Loucy (cell line): ENCODE results near the gene SSNA1.

Experiments used
- H2AFZ ChIP-seq: fragments of 200-600 bp; sonication (generic); 2 replicates; pipeline ENCODE4 v1.6.0; 2016; ENCODE audit warnings: antibody characterized with exemption, mild to moderate bottlenecking, low read length, moderate library complexity
- H3F3A ChIP-seq: fragments of 200-600 bp; 2 replicates; pipeline ENCODE4 v1.6.0; 2016; ENCODE audit warnings: antibody characterized with exemption, low read depth, mild to moderate bottlenecking
- H3K27me3 ChIP-seq: fragments of 200-600 bp; sonication (generic); 2 replicates; pipeline ENCODE4 v1.6.1; 2014; ENCODE audit warnings: low read length, mild to moderate bottlenecking; ENCODE audit not compliant: insufficient read depth, poor library complexity, severe bottlenecking
- H3K36me3 ChIP-seq: fragments of 200-600 bp; sonication (generic); 2 replicates; pipeline ENCODE4 v1.6.1; 2016; ENCODE audit warnings: low read length; ENCODE audit not compliant: insufficient read depth
- H3K4me1 ChIP-seq: fragments of 200-600 bp; sonication (generic); 2 replicates; pipeline ENCODE4 v1.5.1; 2014; ENCODE audit warnings: low read length, mild to moderate bottlenecking; ENCODE audit not compliant: insufficient read depth, poor library complexity, severe bottlenecking
- H3K4me2 ChIP-seq: fragments of 200-600 bp; sonication (generic); 2 replicates; pipeline ENCODE4 v1.6.0; 2014; ENCODE audit warnings: antibody characterized with exemption, low read length, low read depth, mild to moderate bottlenecking; ENCODE audit not compliant: poor library complexity, severe bottlenecking
- H3K4me3 ChIP-seq: fragments of 200-600 bp; sonication (generic); 2 replicates; pipeline ENCODE4 v1.5.1; 2014; ENCODE audit warnings: low read length, mild to moderate bottlenecking, mixed read lengths; ENCODE audit not compliant: poor library complexity, severe bottlenecking
- H3K79me2 ChIP-seq: fragments of 200-600 bp; sonication (generic); 2 replicates; pipeline ENCODE4 v1.6.1; 2014; ENCODE audit warnings: low read length; ENCODE audit not compliant: insufficient read depth
- H3K9ac ChIP-seq: fragments of 200-600 bp; sonication (generic); 2 replicates; pipeline ENCODE4 v1.6.0; 2014; ENCODE audit warnings: mild to moderate bottlenecking, low read depth, low read length, moderate library complexity; ENCODE audit not compliant: poor library complexity, severe bottlenecking
- H3K9me2 ChIP-seq: fragments of 200-600 bp; sonication (generic); replicated peaks from 2 replicates; pipeline ENCODE4 v1.6.1; 2016; ENCODE audit warnings: low read depth, low read length, mixed read lengths
- H3K9me3 ChIP-seq: fragments of 200-600 bp; sonication (generic); 2 replicates; pipeline ENCODE4 v1.6.1; 2014; ENCODE audit warnings: mild to moderate bottlenecking, antibody characterized with exemption, low read length, low read depth; ENCODE audit not compliant: insufficient read depth
- H4K20me1 ChIP-seq: fragments of 200-600 bp; sonication (generic); 2 replicates; pipeline ENCODE4 v1.6.0; 2014; ENCODE audit warnings: antibody characterized with exemption, low read length, mild to moderate bottlenecking; ENCODE audit not compliant: insufficient read depth, poor library complexity, severe bottlenecking
- EZH2phosphoT487 ChIP-seq: fragments of 200-600 bp; IDR thresholded peaks from 2 replicates; pipeline ENCODE4 v1.6.1; 2018; ENCODE audit warnings: antibody characterized with exemption, mild to moderate bottlenecking, moderate library complexity, borderline replicate concordance
- TF ChIP-seq, protein P1 (sequence below): fragments of 200-600 bp; sonication (generic); conservative IDR thresholded peaks from 2 replicates; pipeline ENCODE4 v1.5.1; 2014; ENCODE audit warnings: mild to moderate bottlenecking, antibody characterized with exemption, low read length

Gene SSNA1

DNA sequence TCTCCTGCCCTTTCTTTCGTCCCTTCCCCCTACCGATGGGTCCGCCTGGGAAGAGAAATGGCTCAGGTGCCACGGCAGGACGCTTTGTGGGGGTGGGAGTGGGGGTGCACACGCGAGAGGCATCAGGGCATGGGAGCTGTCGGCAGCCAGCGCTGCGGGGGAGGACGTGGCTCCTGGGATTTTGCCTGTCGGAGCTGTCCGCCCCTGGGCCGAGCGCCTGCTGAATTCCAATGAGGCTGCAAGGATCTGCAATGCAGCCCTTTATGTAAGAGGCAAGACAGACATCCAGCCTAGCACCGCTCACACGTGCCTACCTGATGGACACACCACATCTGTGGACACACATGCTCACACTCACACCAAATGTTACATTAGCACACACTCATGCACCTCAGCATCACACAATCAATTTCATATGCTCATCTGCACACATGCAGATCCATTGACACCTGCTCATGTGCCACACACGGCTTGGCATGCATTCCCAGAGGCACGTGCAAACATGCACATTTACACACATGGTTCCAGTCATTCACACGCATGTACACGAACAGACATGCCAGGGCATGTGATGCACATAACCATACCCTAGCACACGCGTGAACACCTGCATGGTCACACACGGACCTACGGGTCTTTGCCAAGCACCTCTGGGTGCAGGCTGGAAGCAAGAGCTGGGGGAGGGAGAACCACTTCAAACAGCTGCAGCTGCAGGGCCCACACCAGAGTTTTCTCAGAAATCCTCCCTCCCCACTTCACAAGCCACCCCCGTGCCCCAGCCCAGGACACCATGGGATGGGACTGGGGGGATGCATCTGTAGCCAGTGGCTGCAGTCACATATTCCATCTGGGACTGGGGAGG is 48.1 kb upstream of the SSNA1 start:
- Histone ChIP-seq H4K20me1 (no peaks in the 10 kb centered on the region), H3K4me1 (no peaks in the 10 kb centered on the region), H3K4me2 (no peak overlapping the region), H3K4me3 (no peak overlapping the region), H3F3A (no peaks in the 10 kb centered on the region), H3K9me2 (no peaks in the 10 kb centered on the region), H3K9ac (no peak overlapping the region), H3K79me2 (no peaks in the 10 kb centered on the region), H3K9me3 (no peaks in the 10 kb centered on the region), H3K27me3 (no peaks in the 10 kb centered on the region), H2AFZ (no peak overlapping the region), H3K36me3 (no peaks in the 10 kb centered on the region)
- TF ChIP-seq, protein P1, sequence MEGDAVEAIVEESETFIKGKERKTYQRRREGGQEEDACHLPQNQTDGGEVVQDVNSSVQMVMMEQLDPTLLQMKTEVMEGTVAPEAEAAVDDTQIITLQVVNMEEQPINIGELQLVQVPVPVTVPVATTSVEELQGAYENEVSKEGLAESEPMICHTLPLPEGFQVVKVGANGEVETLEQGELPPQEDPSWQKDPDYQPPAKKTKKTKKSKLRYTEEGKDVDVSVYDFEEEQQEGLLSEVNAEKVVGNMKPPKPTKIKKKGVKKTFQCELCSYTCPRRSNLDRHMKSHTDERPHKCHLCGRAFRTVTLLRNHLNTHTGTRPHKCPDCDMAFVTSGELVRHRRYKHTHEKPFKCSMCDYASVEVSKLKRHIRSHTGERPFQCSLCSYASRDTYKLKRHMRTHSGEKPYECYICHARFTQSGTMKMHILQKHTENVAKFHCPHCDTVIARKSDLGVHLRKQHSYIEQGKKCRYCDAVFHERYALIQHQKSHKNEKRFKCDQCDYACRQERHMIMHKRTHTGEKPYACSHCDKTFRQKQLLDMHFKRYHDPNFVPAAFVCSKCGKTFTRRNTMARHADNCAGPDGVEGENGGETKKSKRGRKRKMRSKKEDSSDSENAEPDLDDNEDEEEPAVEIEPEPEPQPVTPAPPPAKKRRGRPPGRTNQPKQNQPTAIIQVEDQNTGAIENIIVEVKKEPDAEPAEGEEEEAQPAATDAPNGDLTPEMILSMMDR = no peak
- TF ChIP-seq EZH2phosphoT487 = no peak

DNA sequence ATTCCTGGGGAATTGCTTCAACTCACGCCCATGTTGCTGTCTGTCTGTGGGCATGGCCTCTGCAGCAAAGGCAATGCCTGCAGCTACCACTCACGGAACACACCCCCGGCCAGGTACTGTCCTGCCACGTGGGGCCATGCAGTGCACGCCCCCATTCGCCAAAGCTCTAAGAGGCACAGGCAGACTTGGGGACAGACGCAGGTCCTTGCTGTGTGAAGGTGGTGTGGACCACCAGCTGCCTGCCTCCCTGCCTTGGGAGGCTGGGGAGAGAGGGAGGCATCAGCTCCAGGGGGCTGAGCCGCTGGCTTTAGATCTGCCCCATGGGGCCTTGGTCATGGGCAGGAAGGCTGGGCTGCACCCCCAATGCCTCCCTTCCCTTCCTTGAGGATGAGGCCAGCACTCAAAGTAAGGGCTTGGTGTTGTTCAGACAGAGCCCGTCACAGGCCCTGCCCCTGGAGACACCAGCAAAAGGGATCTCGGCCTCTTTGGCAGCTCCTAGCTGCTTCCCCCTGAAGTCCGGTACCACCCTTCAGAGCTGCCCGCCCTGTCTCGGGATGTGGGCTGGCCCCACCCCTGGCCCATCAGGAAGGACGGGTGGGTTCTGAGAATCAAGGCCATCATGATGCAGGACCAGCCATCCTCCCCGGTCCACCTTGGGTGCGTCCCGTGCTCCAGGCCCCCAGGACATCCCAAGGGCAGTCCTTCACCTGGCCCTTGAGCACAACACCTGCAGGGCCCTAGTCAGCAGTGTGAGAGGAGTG is 47.2 kb upstream of the SSNA1 start:
- Histone ChIP-seq H3K9ac (no peak overlapping the region), H3K4me1 (no peaks in the 10 kb centered on the region), H3K79me2 (no peaks in the 10 kb centered on the region), H3K36me3 (no peaks in the 10 kb centered on the region), H3K4me3 (no peak overlapping the region), H4K20me1 (no peaks in the 10 kb centered on the region), H3F3A (no peaks in the 10 kb centered on the region), H3K9me2 (no peaks in the 10 kb centered on the region), H2AFZ (no peak overlapping the region), H3K27me3 (no peaks in the 10 kb centered on the region), H3K4me2 (no peak overlapping the region), H3K9me3 (no peaks in the 10 kb centered on the region)
- no peak for TF ChIP-seq EZH2phosphoT487
- TF ChIP-seq, protein P1 = no peak

DNA sequence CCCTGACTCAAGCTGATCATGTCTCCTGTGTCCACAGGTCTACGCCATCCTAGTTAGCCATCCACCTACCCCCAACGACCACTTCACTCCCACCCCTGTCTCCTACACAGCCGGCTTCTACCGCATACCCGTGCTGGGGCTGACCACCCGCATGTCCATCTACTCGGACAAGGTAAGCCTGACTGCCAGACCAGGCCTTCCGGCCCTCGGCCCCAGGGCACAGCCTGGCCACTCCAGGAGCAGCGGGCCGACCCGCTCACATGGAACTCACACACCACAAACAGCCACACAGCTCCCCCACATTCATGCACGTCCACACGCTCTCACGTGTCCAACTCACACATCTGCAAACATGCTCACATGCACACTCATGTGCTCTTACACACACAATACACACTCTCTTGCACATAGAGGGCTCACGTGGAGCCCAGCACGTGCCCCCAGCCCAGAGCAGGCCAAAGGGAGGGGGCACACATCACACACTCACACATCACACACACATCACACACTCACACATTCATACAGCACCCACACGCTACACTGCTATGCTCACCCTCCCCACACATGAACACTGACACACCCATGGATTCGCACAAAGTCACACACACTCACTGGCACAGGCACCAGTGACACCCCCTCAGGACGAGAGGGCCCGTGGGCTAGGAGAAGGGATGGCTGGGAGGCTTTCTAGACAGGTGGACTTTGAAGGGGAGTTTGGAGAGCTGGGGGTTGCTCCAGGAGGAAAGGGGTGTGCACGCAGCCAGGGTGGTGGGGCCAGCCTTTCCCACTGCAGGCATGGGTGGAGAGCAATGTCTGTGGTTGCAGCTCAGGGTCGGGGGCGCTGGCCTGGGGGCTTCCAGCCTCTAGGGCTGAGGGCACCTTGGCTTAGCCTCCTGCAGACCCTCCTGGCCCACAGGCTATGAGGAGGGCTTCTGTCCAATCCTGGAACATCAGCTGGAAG is 46.2 kb upstream of the SSNA1 start:
- TF ChIP-seq, protein P1 = no peak
- TF ChIP-seq EZH2phosphoT487 = no peak
- Histone ChIP-seq H3K4me2 (no peak overlapping the region), H3F3A (no peaks in the 10 kb centered on the region), H3K36me3 (no peaks in the 10 kb centered on the region), H3K79me2 (no peaks in the 10 kb centered on the region), H3K9me3 (no peaks in the 10 kb centered on the region), H4K20me1 (no peaks in the 10 kb centered on the region), H3K9ac (no peak overlapping the region), H3K9me2 (no peaks in the 10 kb centered on the region), H3K4me3 (no peak overlapping the region), H3K4me1 (no peaks in the 10 kb centered on the region), H3K27me3 (no peaks in the 10 kb centered on the region), H2AFZ (no peak overlapping the region)
